ACC112 (cell line): Measurements from ENCODE around the gene CAB39L.
"Not testable (repeated sequence)": the region's sequence is repeated elsewhere in the genome, so short reads cannot be mapped to it uniquely, and the experiment has no call there.

Experiments used
- H2AFZ ChIP-seq: fragments of 200-600 bp; sonication (generic); one replicate; pipeline ENCODE4 v1.6.0; 2017; ENCODE audit warnings: antibody characterized with exemption, low read length; ENCODE audit not compliant: unreplicated experiment
- H3K27ac ChIP-seq: fragments of 200-600 bp; sonication (generic); 2 replicates; pipeline ENCODE4 v1.5.1; 2014; ENCODE audit warnings: low read depth, mild to moderate bottlenecking, antibody characterized with exemption, low read length, moderate library complexity
- H3K27me3 ChIP-seq: fragments of 200-600 bp; sonication (generic); 2 replicates; pipeline ENCODE4 v1.6.1; 2014; ENCODE audit warnings: mild to moderate bottlenecking, antibody characterized with exemption, low read length, moderate library complexity, mixed read lengths; ENCODE audit not compliant: insufficient read depth
- H3K36me3 ChIP-seq: fragments of 200-600 bp; sonication (generic); 2 replicates; pipeline ENCODE4 v1.6.1; 2016; ENCODE audit warnings: mild to moderate bottlenecking, antibody characterized with exemption, low read length, moderate library complexity, mixed read lengths; ENCODE audit not compliant: insufficient read depth
- H3K4me1 ChIP-seq: fragments of 200-600 bp; sonication (generic); one replicate; pipeline ENCODE4 v1.6.1; 2016; ENCODE audit warnings: low read length, mixed read lengths; ENCODE audit not compliant: insufficient read depth, unreplicated experiment, control insufficient read depth
- H3K4me3 ChIP-seq: fragments of 200-600 bp; sonication (generic); 2 replicates; pipeline ENCODE4 v1.5.1; 2014; ENCODE audit warnings: mild to moderate bottlenecking, low read depth, low read length
- H3K79me2 ChIP-seq: fragments of 200-600 bp; sonication (generic); one replicate; pipeline ENCODE4 v1.6.0; 2016; ENCODE audit warnings: low read length; ENCODE audit not compliant: control insufficient read depth, unreplicated experiment, insufficient read depth

The CAB39L gene

DNA sequence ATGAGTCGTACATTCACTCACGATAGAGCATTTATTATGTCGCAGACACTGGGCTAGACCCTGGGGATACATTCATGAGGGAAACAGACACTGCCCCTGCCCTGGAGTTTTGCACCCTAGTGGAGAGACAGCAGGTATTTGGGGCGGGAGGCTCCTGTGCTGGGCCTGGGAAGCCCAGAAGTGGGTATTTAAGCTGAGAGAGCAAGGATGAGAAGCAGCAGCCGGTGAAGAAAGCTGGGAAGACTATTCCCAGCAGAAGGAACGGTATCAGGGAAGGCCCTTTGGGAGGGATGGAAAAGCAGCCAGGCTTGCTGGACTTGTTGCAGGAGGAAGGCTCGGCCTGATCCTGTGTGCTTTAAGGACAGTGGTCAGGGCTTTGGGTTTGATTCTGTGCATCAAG lies 141.6 kb downstream of the CAB39L start:
- no peaks in the 10 kb centered on the region for H3K27me3 ChIP-seq
- H3K36me3 ChIP-seq, result no peaks in the 10 kb centered on the region
- no peak overlapping the region for H2AFZ ChIP-seq
- H3K79me2 ChIP-seq, result no peaks in the 10 kb centered on the region
- H3K4me1 ChIP-seq, result peaks cover 4% of the 10 kb centered on the region
- H3K4me3 ChIP-seq, result no peak overlapping the region
- no peak overlapping the region for H3K27ac ChIP-seq

DNA sequence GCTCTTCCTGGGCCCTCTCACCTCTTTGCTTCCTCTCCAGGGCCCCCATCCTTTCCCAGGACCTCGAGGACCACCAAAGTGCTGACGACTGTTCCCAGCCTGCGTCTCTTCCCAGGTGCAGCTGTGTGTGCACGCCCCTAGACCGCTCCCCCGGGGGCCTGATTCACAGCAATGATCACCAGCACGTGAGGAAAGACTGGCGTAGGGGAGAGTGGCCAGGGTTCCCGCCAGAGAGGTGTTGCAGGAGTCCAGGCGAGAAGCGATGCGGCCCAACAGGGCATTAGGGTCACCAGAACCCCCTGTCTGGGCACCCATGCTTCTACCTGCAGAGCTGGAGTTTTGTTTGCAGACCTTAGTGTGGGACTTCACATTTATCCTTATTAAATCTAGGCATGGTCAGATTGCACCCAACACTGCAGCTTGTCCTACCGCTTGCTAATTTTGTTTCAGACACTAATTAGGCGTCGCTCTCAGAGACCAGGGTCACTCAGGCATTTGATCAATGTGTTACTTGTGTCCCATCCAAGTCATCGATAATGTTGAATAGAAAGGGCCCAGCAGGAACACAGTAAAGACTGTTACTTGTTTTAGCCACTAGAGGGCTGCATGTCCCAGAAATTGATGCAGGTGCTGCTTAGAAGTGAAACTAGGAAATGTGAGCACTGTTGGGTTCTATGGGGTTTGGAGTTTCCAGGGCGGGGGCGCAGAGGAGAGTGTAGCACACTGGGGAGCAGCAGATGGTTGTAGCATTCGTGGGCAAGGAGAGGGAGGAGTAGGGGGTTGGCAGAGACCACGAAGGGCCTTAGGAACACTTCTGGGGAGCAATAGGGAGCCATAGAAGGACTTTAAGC lies 142.9 kb downstream of the CAB39L start:
- H3K27ac ChIP-seq, result no peak overlapping the region
- peak overlapping the region; percentile 55 for H3K4me3 ChIP-seq
- H3K27me3 ChIP-seq, result no peaks in the 10 kb centered on the region
- peaks cover 4% of the 10 kb centered on the region for H3K4me1 ChIP-seq
- no peaks in the 10 kb centered on the region for H3K79me2 ChIP-seq
- no peaks in the 10 kb centered on the region for H3K36me3 ChIP-seq
- peak overlapping the region; percentile 91 for H2AFZ ChIP-seq

DNA sequence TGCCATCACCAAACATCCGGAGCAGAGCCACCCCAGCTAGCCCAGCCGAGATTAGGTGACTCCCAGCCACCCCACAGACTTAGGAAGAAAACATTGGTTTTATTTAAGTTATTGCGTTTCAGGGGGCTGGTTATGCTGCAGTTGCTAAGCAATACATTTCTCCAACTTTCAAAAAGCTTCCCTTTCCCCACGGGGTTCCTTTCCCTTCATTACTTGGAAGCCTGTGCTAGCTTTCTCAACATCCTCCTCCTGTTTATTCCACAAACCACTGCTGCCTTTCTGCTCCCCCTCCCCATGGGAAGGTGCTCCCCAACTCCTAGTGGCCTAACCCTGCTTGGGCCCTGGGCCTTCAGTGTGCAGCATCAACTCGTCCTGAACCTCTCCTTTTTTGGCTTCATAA lies 143.6 kb downstream of the CAB39L start:
- no peaks in the 10 kb centered on the region for H3K27me3 ChIP-seq

DNA sequence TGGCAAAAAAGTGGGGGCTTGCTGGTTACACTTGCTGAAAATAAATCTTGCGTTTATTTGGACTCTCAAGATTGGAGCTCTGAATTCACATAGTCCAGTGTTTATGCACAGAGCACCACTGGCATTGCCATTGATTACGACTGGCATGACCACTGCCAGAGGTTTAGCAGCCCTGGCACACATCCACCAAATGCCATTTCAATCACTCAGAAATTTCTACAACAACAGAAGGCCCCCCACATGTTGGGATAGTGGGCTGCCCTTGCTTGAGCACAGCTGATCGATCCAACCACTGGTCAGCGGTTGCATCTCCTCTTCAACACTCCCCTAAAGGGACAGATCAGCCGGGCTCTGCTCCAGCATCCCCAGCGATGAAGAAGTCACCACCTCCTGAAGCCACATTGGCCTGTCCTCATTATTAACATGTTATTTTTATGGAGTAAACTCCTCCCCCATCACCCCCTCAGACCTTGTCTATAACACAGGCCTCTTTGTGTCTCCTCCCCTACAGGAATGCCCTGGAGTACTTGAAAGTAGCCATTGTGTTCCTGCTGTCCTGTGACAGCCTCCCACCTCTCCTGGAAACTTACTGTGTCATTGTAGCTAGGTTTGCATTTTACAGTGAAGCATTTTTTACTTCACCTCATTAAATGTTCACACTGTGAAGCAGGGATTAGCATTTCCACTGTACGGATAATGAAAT lies 144.8 kb downstream of the CAB39L start:
- Histone ChIP-seq H3K27me3 (no peaks in the 10 kb centered on the region), H3K4me1 (peaks cover 3% of the 10 kb centered on the region)

More for the DNA sequence above, 143.6 kb downstream of the CAB39L start:
- H3K4me1 ChIP-seq, result peaks cover 4% of the 10 kb centered on the region
- H3K79me2 ChIP-seq, result no peaks in the 10 kb centered on the region
- H2AFZ ChIP-seq, result no peak overlapping the region
- H3K4me3 ChIP-seq, result no peak overlapping the region
- no peak overlapping the region for H3K27ac ChIP-seq
- no peaks in the 10 kb centered on the region for H3K36me3 ChIP-seq

DNA sequence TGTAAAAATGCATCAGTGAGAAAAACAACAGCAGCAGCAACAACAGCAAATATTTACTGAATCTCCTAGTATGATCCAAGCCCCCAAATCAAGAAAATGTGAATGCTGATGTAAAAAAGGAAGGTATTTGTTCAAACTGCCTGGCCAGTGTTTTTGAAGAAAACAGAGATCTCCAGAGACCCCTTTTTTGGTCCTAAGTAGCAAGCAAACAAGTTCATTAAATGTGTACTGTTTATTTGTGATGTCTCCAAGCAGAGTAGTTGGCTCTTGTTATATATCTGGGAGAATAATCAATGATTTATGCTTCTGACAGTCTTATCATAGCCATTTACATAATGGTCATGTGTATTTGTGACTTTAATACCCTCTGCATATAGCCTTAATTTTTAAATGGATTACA lies 145.4 kb downstream of the CAB39L start:
- Histone ChIP-seq H3K4me3 (no peak overlapping the region), H3K4me1 (no peaks in the 10 kb centered on the region), H2AFZ (no peak overlapping the region), H3K27me3 (no peaks in the 10 kb centered on the region), H3K36me3 (no peaks in the 10 kb centered on the region), H3K27ac (no peak overlapping the region), H3K79me2 (no peaks in the 10 kb centered on the region)

More for the DNA sequence above, 144.8 kb downstream of the CAB39L start:
- Histone ChIP-seq H3K27ac (no peak overlapping the region), H3K4me3 (no peak overlapping the region), H2AFZ (peak overlapping the region; percentile 5), H3K79me2 (no peaks in the 10 kb centered on the region), H3K36me3 (no peaks in the 10 kb centered on the region)

GRCh38 chr13:49297338-49297737 lies 146.5 kb downstream of the CAB39L start:
- Histone ChIP-seq H3K4me1 (no peaks in the 10 kb centered on the region), H3K79me2 (no peaks in the 10 kb centered on the region), H2AFZ (no peak overlapping the region)

DNA sequence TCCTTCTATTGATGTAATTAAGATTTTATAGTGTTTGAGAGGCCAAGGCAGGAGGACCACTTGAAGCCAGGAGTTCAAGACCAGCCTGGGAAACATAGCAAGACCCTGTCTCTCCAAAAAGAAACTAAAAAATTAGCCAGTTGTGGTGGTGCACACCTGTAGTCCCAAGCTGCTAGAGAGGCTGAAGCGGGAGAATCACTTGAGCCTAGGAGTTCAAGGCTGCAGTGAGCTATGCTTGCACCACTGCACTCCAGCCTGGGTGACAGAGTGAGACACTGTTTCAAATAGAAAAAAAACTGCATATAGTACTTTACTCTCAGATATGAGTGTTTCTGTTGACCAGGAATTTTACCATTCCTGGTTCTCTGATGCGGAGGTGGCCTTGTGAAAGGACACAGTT lies 147.2 kb downstream of the CAB39L start:
- Histone ChIP-seq H3K27ac (no peak overlapping the region), H3K27me3 (no peaks in the 10 kb centered on the region), H3K4me1 (no peaks in the 10 kb centered on the region), H2AFZ (no peak overlapping the region), H3K36me3 (no peaks in the 10 kb centered on the region), H3K79me2 (no peaks in the 10 kb centered on the region), H3K4me3 (no peak overlapping the region)

More at GRCh38 chr13:49297338-49297737, 146.5 kb downstream of the CAB39L start:
- no peaks in the 10 kb centered on the region for H3K27me3 ChIP-seq
- no peak overlapping the region for H3K27ac ChIP-seq
- H3K4me3 ChIP-seq, result no peak overlapping the region
- H3K36me3 ChIP-seq, result no peaks in the 10 kb centered on the region

- H3K4me1 ChIP-seq, result no peaks in the 10 kb centered on the region
- no peaks in the 10 kb centered on the region for H3K36me3 ChIP-seq
- no peaks in the 10 kb centered on the region for H3K79me2 ChIP-seq
- H2AFZ ChIP-seq, result no peak overlapping the region
- H3K4me3 ChIP-seq, result no peak overlapping the region
- H3K27me3 ChIP-seq, result no peaks in the 10 kb centered on the region
- no peak overlapping the region for H3K27ac ChIP-seq
Observed at GRCh38 chr13:49295244-49295643, 148.6 kb downstream of the CAB39L start.

GRCh38 chr13:49294723-49295122 lies 149.1 kb downstream of the CAB39L start:
- not testable (repeated sequence) for H3K79me2 ChIP-seq, H3K27me3 ChIP-seq, H3K4me3 ChIP-seq, H3K27ac ChIP-seq, H2AFZ ChIP-seq, H3K36me3 ChIP-seq, H3K4me1 ChIP-seq

DNA sequence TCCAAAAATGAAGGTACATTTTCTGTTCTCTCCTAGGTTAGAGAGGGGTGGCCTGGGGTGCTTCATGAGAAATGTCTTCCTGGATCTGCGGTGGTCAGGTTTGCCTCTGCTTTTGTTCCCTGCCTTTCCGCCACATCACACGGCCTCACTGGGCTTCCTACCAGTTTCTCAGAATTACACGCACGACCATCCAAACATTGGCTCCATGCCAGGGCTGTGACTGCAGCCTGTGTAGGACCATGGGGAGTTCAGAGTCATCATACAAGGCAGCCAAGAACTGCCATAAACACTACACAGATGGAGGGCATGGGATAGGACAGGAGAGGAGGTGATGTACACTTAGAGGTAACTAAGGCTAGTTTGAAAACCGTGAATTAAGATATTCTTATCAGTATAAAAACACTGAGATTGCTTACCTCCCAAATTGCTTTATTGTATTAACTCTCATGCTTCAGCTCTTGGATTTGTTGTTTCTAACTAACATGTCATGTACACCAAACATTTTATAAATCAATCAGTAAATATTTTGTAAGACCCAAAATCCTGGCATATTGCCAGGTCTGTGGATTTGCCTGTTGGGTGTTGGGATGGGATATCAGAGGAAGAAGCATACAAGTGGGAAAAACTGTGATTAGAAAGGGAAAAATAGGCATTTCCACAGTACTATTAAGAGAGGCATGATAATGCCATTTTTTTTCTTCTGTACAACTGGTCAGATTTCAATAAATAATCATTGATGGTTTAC lies 150.9 kb downstream of the CAB39L start:
- Histone ChIP-seq H2AFZ (no peak overlapping the region), H3K27ac (no peak overlapping the region), H3K79me2 (no peaks in the 10 kb centered on the region), H3K4me3 (no peak overlapping the region), H3K27me3 (no peaks in the 10 kb centered on the region), H3K36me3 (no peaks in the 10 kb centered on the region), H3K4me1 (no peaks in the 10 kb centered on the region)
